ENCODE data around the gene SLC13A1.

GRCh38 chr7:123090456-123090855, 109.3 kb downstream of the SLC13A1 start:
- TF ChIP-seq CTCF (IDR thresholded peaks at IDR 0.05): no peak
- no peak for TF ChIP-seq POLR2A (IDR thresholded peaks at IDR 0.05)

All from lower leg skin (tissue), 3 donors.